Keratinocyte (primary cell): Measurements from ENCODE around the gene TAGLN2. TPM values are rescaled to one million over a fixed set of nuclear protein-coding genes. Genes with fewer than 3 reads are reported as not detected.

ENCODE experiments used
- DNase-seq: peaks from one replicate; pipeline ENCODE4 v3.0.0-alpha.2; 2011; ENCODE audit warnings: low read depth, missing footprints, low spot score
- FAIRE-seq: peaks from 2 replicates; lab custom pipeline; 2011; peaks lifted over from hg19 to GRCh38; lab: Jason Lieb, UNC
- H2AFZ ChIP-seq: 2 replicates; pipeline ENCODE4 v1.6.0; 2012; ENCODE audit warnings: low read length, control low read depth, inconsistent platforms; ENCODE audit not compliant: control insufficient read depth
- H3K27ac ChIP-seq: 2 replicates; pipeline ENCODE4 v1.5.1; 2011; ENCODE audit warnings: low read length; ENCODE audit not compliant: control insufficient read depth, insufficient read depth
- H3K27me3 ChIP-seq: 3 replicates; pipeline ENCODE4 v1.6.0; 2011; ENCODE audit warnings: low read length; ENCODE audit not compliant: control insufficient read depth, insufficient read depth; ENCODE audit errors: extremely low read depth
- H3K36me3 ChIP-seq, 2 experiments: 2 replicates in 1 of 2; 3 replicates in 1 of 2; pipeline ENCODE4 v1.5.1; 2011; ENCODE audit warnings: low read length in 2 of 2, mild to moderate bottlenecking in 1 of 2; ENCODE audit not compliant: control insufficient read depth in 2 of 2, insufficient read depth in 2 of 2; ENCODE audit errors: extremely low read depth in 1 of 2
- H3K4me1 ChIP-seq: 3 replicates; pipeline ENCODE4 v1.5.1; 2011; ENCODE audit warnings: low read length; ENCODE audit not compliant: control insufficient read depth, insufficient read depth; ENCODE audit errors: extremely low read depth
- H3K4me2 ChIP-seq: 3 replicates; pipeline ENCODE4 v1.6.0; 2011; ENCODE audit warnings: low read depth, low read length; ENCODE audit not compliant: control insufficient read depth, insufficient read depth; ENCODE audit errors: extremely low read depth
- H3K4me3 ChIP-seq, 3 experiments: fragments of 200-600 bp in 1 of 3; sonication (generic) in 1 of 3; 2 replicates in 2 of 3; 3 replicates in 1 of 3; pipeline ENCODE4 v1.5.1; 2011 to 2016; ENCODE audit warnings: low read length in 3 of 3, mild to moderate bottlenecking in 3 of 3, control low read depth in 2 of 3, inconsistent platforms in 1 of 3, low read depth in 1 of 3, mixed read lengths in 1 of 3, mixed run types in 1 of 3, moderate library complexity in 1 of 3; ENCODE audit not compliant: control insufficient read depth in 2 of 3, insufficient read depth in 2 of 3; ENCODE audit errors: extremely low read depth in 1 of 3
- H3K79me2 ChIP-seq: 2 replicates; pipeline ENCODE4 v1.6.0; 2012; ENCODE audit warnings: low read length; ENCODE audit not compliant: control insufficient read depth, insufficient read depth
- H3K9ac ChIP-seq: 3 replicates; pipeline ENCODE4 v1.6.0; 2011; ENCODE audit warnings: low read length; ENCODE audit not compliant: control insufficient read depth, insufficient read depth; ENCODE audit errors: extremely low read depth
- H3K9me1 ChIP-seq: 3 replicates; pipeline ENCODE4 v1.6.0; 2011; ENCODE audit warnings: low read length; ENCODE audit not compliant: control insufficient read depth, insufficient read depth; ENCODE audit errors: extremely low read depth
- H3K9me3 ChIP-seq: 2 replicates; pipeline ENCODE4 v1.5.1; 2012; ENCODE audit warnings: low read depth, low read length; ENCODE audit not compliant: control insufficient read depth
- H4K20me1 ChIP-seq: 3 replicates; pipeline ENCODE4 v1.6.0; 2011; ENCODE audit warnings: low read length; ENCODE audit not compliant: control insufficient read depth, insufficient read depth; ENCODE audit errors: extremely low read depth
- EZH2 ChIP-seq: IDR thresholded peaks from one replicate; pipeline ENCODE4 v1.6.1; 2012; ENCODE audit warnings: inconsistent platforms, mild to moderate bottlenecking, low read length, moderate library complexity
- dilution Hi-C: fragments of 300-500 bp; cut with MboI; formaldehyde crosslinking; loops from one replicate; pipeline ENCODE4 v1.7.0; 2020; ENCODE audit warnings: low sequenced_read_pairs; ENCODE audit not compliant: extremely low pct_ligation_motif_present
- polyA plus RNA-seq, 5 experiments: library from polyadenylated mRNA; depleted of rRNA in 3 of 5; stranded (reverse) in 3 of 5; stranded (forward) in 1 of 5; unstranded in 1 of 5; fragments of >200 nt; gene quantifications; 1 replicate in 1 of 5; 2 replicates in 3 of 5; 3 replicates in 1 of 5; pipeline versions ENCODE4 v1.2.1 to v1.2.3, GENCODE V29; 2011 to 2012; ENCODE audit warnings: missing spikeins in 2 of 5, low read depth in 1 of 5, low replicate concordance in 1 of 5
- TF ChIP-seq, protein P1 (sequence below), 3 experiments: IDR thresholded peaks in 1 of 3; conservative IDR thresholded peaks in 1 of 3; optimal IDR thresholded peaks in 1 of 3; 2 replicates in 2 of 3; 3 replicates in 1 of 3; pipeline versions ENCODE3 to v1.5.1; 2011; ENCODE audit warnings: low read length in 3 of 3, mild to moderate bottlenecking in 3 of 3, moderate library complexity in 2 of 3, control low read depth in 1 of 3, inconsistent platforms in 1 of 3; ENCODE audit not compliant: insufficient read depth in 2 of 3; ENCODE audit errors: extremely low read depth in 1 of 3

TAGLN2 gene
- polyA plus RNA-seq, 1 donor (not counting 4 experiments of a cell fraction or from before 2014, with no cell fraction given), result 709 TPM

DNA sequence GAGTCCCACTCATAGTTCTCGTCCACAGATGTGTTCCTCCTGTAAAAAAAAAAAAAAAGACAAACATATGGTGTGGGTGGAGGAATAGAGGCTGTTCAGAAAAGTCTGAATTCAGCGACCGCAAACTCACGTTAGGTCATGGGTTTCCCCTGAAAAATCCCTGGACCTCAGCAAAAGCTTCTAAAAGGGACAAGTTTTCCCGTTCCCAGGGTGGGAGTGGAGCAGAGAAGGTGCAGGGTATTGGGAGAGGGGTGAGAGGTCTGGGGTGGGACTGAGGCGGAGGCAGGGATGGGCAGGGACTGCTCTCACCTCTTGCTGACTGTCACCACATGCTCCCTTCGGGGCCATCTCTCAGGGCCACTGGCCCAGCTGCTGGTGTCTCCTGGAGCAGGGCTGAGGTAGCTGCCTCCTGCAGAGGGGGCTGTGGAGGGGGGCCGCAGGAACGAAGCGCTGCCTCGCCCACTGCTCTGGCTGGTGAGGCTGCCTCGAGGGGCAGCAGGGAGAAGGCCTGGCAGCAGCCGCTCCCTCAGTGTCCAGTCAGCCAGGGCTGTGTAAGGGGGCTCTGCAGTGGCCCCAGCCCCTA, 2.6 kb upstream of the TAGLN2 start:
- no peak for TF ChIP-seq EZH2
- TF ChIP-seq, protein P1, sequence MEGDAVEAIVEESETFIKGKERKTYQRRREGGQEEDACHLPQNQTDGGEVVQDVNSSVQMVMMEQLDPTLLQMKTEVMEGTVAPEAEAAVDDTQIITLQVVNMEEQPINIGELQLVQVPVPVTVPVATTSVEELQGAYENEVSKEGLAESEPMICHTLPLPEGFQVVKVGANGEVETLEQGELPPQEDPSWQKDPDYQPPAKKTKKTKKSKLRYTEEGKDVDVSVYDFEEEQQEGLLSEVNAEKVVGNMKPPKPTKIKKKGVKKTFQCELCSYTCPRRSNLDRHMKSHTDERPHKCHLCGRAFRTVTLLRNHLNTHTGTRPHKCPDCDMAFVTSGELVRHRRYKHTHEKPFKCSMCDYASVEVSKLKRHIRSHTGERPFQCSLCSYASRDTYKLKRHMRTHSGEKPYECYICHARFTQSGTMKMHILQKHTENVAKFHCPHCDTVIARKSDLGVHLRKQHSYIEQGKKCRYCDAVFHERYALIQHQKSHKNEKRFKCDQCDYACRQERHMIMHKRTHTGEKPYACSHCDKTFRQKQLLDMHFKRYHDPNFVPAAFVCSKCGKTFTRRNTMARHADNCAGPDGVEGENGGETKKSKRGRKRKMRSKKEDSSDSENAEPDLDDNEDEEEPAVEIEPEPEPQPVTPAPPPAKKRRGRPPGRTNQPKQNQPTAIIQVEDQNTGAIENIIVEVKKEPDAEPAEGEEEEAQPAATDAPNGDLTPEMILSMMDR (optimal IDR thresholded peaks at IDR 0.05 in 1 of 3, IDR thresholded peaks at IDR 0.05 in 1 of 3, conservative IDR thresholded peaks at IDR 0.05 in 1 of 3; ENCODE audit: extremely low read depth in 1 of 3, insufficient read depth in 2 of 3, low read length in 3 of 3), result no peak
- H3K79me2 ChIP-seq, result peaks cover 20% of the 10 kb centered on the region
- H3K4me3 ChIP-seq, result no peak overlapping the region
- H3K36me3 ChIP-seq, result peaks cover 10 to 13% of the 10 kb centered on the region in 2 experiments
- dilution Hi-C loops, result no loop called here
- H3K4me2 ChIP-seq, result no peak overlapping the region
- no peak for DNase-seq
- peaks cover under 1% of the 10 kb centered on the region for H4K20me1 ChIP-seq
- H2AFZ ChIP-seq, result no peak overlapping the region
- no peaks in the 10 kb centered on the region for H3K9me1 ChIP-seq
- no peaks in the 10 kb centered on the region for H3K9me3 ChIP-seq
- H3K4me1 ChIP-seq, result peaks cover 32% of the 10 kb centered on the region
- no peaks in the 10 kb centered on the region for H3K27me3 ChIP-seq
- no peak overlapping the region for H3K9ac ChIP-seq
- no peak overlapping the region for H3K27ac ChIP-seq
- no peak for FAIRE-seq

DNA sequence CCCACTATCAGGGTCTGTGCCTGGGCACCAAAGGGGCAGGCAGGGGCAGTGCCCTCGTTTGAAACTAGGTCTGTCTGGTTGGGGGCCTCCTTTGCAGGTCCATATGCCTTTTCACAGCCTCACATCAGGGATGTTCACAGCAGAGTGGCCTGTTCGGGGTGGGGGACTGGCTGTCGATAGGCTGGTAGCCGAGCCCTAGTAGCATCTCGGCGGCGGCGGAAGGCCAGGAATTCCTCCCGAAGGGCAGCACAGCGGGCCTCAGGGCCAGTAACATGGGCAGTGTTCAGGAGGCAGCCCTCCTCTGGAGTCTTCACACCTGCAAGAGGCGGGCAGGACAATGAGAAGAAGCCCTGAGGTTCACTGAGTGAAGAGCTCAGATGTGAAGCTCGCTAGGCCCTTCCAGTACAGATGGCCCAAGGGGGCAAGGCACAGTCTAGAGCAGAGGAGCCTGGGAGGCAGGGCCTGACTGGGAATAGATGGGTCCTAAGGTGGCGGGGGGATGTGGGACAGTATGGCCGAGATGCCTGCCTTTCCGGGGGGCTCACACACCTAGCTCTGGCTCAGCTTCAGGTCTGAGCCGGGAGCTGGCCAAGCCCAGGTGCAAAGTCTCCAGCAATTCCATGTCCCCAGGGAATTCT, 2.0 kb upstream of the TAGLN2 start:
- H3K27ac ChIP-seq, result no peak overlapping the region
- H3K9ac ChIP-seq, result no peak overlapping the region
- H4K20me1 ChIP-seq, result peaks cover 5% of the 10 kb centered on the region
- peaks cover 32% of the 10 kb centered on the region for H3K4me1 ChIP-seq
- no peaks in the 10 kb centered on the region for H3K9me1 ChIP-seq
- H2AFZ ChIP-seq, result no peak overlapping the region
- no peak overlapping the region for H3K4me2 ChIP-seq
- H3K9me3 ChIP-seq, result no peaks in the 10 kb centered on the region
- H3K4me3 ChIP-seq, result no peak overlapping the region
- H3K79me2 ChIP-seq, result peaks cover 26% of the 10 kb centered on the region
- no peaks in the 10 kb centered on the region for H3K27me3 ChIP-seq
- H3K36me3 ChIP-seq, result peaks cover 10 to 16% of the 10 kb centered on the region in 2 experiments
- FAIRE-seq (no peak), DNase-seq (no peak)
- TF ChIP-seq, protein P1 (optimal IDR thresholded peaks at IDR 0.05 in 1 of 3, IDR thresholded peaks at IDR 0.05 in 1 of 3, conservative IDR thresholded peaks at IDR 0.05 in 1 of 3; ENCODE audit: extremely low read depth in 1 of 3, insufficient read depth in 2 of 3, low read length in 3 of 3), result no peak
- dilution Hi-C loops, result no loop called here
